ENCODE results near the gene GLIS2.

Gene GLIS2

GRCh38 chr16:4323071-4323844 is 7.4 kb downstream of the GLIS2 start:
- Histone ChIP-seq H4K8ac (ENCODE audit: low read depth, low read length) (no peak overlapping the region), H2BK15ac (replicated peaks; ENCODE audit: low read depth) (no peak overlapping the region), H3K79me1 (ENCODE audit: low read length) (peaks cover 12% of the 10 kb centered on the region), H2BK120ac (ENCODE audit: low read depth, low read length) (no peak overlapping the region), H3K27me3 (ENCODE audit: insufficient read depth, low read length, poor library complexity) (no peaks in the 10 kb centered on the region), H3K36me3 (ENCODE audit: control insufficient read depth, insufficient read depth, low read length) (no peaks in the 10 kb centered on the region), H3K27ac (ENCODE audit: low read depth, low read length) (no peak overlapping the region), H2BK5ac (ENCODE audit: low read length) (no peak overlapping the region), H3K4me1 (ENCODE audit: control insufficient read depth, low read depth, low read length) (peaks cover 4% of the 10 kb centered on the region), H3K9ac (ENCODE audit: low read length) (no peak overlapping the region), H3K4me2 (ENCODE audit: low read length) (no peak overlapping the region), H4K5ac (ENCODE audit: low read length) (no peak overlapping the region), H3K18ac (ENCODE audit: low read length) (no peak overlapping the region), H3K4ac (ENCODE audit: low read depth, low read length) (no peak overlapping the region), H2AK5ac (ENCODE audit: low read length) (no peak overlapping the region), H3K23ac (ENCODE audit: low read length) (no peak overlapping the region), H3K79me2 (ENCODE audit: control insufficient read depth, insufficient read depth, low read length) (peaks cover 29% of the 10 kb centered on the region), H3K56ac (ENCODE audit: low read length) (no peak overlapping the region), H3K4me3 (ENCODE audit: low read length) (no peak overlapping the region)
- no peak for DNase-seq
- no CpG with 5 or more reads among the region's 21 CpGs for WGBS (ENCODE audit: extremely low coverage, insufficient coverage, low lambda C conversion rate)

DNA sequence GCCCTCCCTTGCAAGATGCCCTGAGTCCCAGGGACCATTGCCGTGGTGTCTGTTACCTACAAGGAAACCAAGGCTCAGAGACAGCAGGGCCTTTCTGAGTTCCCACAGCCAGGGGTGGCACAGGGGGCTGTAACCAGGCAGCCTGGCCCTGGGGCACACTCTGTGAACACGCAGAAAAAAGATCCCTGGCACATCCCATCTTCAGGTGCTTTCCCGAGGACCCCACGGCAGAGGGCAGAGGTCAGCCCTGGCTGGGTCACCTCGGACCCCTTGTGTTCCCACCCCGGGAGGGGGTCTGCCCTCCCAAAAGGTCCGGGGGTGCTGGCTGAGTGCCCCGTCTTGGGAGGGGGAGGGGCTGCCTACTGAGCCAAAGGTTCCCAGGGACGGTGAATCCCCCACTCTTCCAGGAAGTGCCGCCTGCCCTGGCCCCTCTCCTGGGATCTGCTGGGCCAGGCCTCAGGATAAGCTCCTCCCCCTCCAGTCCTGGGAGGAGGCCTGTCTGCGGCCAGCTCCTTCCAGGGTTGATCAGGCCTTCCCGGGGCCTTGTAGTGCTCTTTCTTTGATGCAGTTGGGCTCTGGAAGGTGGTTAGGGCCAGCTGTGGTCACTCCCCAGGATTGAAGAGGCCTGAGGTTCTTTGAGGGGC is 8.1 kb downstream of the GLIS2 start:
- peak; percentile 77 for DNase-seq

GRCh38 chr16:4324492-4325252 is 8.8 kb downstream of the GLIS2 start:
- WGBS (ENCODE audit: extremely low coverage, insufficient coverage, low lambda C conversion rate): no CpG with 5 or more reads among the region's 22 CpGs
- no peak for DNase-seq
- peaks cover 3% of the 10 kb centered on the region for H3K4me1 ChIP-seq (ENCODE audit: control insufficient read depth, low read depth, low read length)

More for the DNA sequence above, 8.1 kb downstream of the GLIS2 start:
- peaks cover 26% of the 10 kb centered on the region for H3K79me2 ChIP-seq (ENCODE audit: control insufficient read depth, insufficient read depth, low read length)
- no peak overlapping the region for H3K4me3 ChIP-seq (ENCODE audit: low read length)
- H3K18ac ChIP-seq (ENCODE audit: low read length): no peak overlapping the region
- no peaks in the 10 kb centered on the region for H3K36me3 ChIP-seq (ENCODE audit: control insufficient read depth, insufficient read depth, low read length)
- H3K23ac ChIP-seq (ENCODE audit: low read length): no peak overlapping the region
- no peak overlapping the region for H4K8ac ChIP-seq (ENCODE audit: low read depth, low read length)
- no peak overlapping the region for H3K27ac ChIP-seq (ENCODE audit: low read depth, low read length)
- H2AK5ac ChIP-seq (ENCODE audit: low read length): no peak overlapping the region
- peak overlapping the region; percentile 50 for H3K9ac ChIP-seq (ENCODE audit: low read length)
- H3K4ac ChIP-seq (ENCODE audit: low read depth, low read length): no peak overlapping the region
- WGBS (ENCODE audit: extremely low coverage, insufficient coverage, low lambda C conversion rate): no CpG with 5 or more reads among the region's 12 CpGs
- H2BK120ac ChIP-seq (ENCODE audit: low read depth, low read length): no peak overlapping the region
- H3K27me3 ChIP-seq (ENCODE audit: insufficient read depth, low read length, poor library complexity): no peaks in the 10 kb centered on the region
- no peak overlapping the region for H4K5ac ChIP-seq (ENCODE audit: low read length)
- no peak overlapping the region for H2BK5ac ChIP-seq (ENCODE audit: low read length)
- H3K4me1 ChIP-seq (ENCODE audit: control insufficient read depth, low read depth, low read length): peaks cover 3% of the 10 kb centered on the region
- no peak overlapping the region for H3K4me2 ChIP-seq (ENCODE audit: low read length)
- H3K56ac ChIP-seq (ENCODE audit: low read length): peak overlapping the region; percentile 44
- no peak overlapping the region for H2BK15ac ChIP-seq (replicated peaks; ENCODE audit: low read depth)
- H3K79me1 ChIP-seq (ENCODE audit: low read length): peaks cover 12% of the 10 kb centered on the region

DNA sequence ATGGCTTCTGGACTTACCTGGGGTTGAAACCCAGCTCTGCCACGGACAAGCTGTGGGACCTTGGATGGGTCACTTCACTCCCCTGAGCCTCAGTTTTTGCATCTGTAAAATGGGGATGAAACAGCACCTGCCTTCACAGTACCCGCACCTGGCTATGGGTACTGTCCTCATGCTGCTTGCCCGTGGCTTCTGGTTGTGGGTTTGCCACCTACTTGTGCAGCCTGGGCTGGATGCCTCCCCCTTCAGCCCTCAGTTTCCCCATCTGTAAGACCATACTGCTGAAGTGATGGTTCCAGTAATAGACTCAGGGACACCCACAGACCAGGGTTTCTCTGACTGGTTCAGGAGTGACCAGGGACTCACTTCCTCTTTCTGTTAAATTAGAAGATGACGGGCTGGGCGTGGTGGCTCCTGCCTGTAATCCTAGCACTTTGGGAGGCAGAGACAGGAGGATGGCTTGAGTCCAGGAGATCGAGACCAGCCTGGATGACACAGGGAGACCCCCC is 9.4 kb downstream of the GLIS2 start:
- no peaks in the 10 kb centered on the region for H3K36me3 ChIP-seq (ENCODE audit: control insufficient read depth, insufficient read depth, low read length)
- no CpG with 5 or more reads among the region's 6 CpGs for WGBS (ENCODE audit: extremely low coverage, insufficient coverage, low lambda C conversion rate)
- H3K79me1 ChIP-seq (ENCODE audit: low read length): peaks cover 10% of the 10 kb centered on the region
- H3K56ac ChIP-seq (ENCODE audit: low read length): no peak overlapping the region
- H3K4ac ChIP-seq (ENCODE audit: low read depth, low read length): no peak overlapping the region
- H2AK5ac ChIP-seq (ENCODE audit: low read length): no peak overlapping the region
- no peak overlapping the region for H4K5ac ChIP-seq (ENCODE audit: low read length)
- no peak overlapping the region for H3K23ac ChIP-seq (ENCODE audit: low read length)
- DNase-seq: no peak
- no peak overlapping the region for H3K9ac ChIP-seq (ENCODE audit: low read length)
- H2BK5ac ChIP-seq (ENCODE audit: low read length): no peak overlapping the region
- H3K79me2 ChIP-seq (ENCODE audit: control insufficient read depth, insufficient read depth, low read length): peaks cover 20% of the 10 kb centered on the region
- H3K27me3 ChIP-seq (ENCODE audit: insufficient read depth, low read length, poor library complexity): no peaks in the 10 kb centered on the region
- H4K8ac ChIP-seq (ENCODE audit: low read depth, low read length): no peak overlapping the region
- no peak overlapping the region for H2BK120ac ChIP-seq (ENCODE audit: low read depth, low read length)
- no peak overlapping the region for H2BK15ac ChIP-seq (replicated peaks; ENCODE audit: low read depth)
- no peak overlapping the region for H3K4me2 ChIP-seq (ENCODE audit: low read length)
- H3K4me3 ChIP-seq (ENCODE audit: low read length): no peak overlapping the region
- H3K27ac ChIP-seq (ENCODE audit: low read depth, low read length): no peak overlapping the region
- peaks cover 3% of the 10 kb centered on the region for H3K4me1 ChIP-seq (ENCODE audit: control insufficient read depth, low read depth, low read length)
- H3K18ac ChIP-seq (ENCODE audit: low read length): no peak overlapping the region

More at GRCh38 chr16:4324492-4325252, 8.8 kb downstream of the GLIS2 start:
- Histone ChIP-seq H3K56ac (ENCODE audit: low read length) (no peak overlapping the region), H3K4me2 (ENCODE audit: low read length) (no peak overlapping the region), H3K23ac (ENCODE audit: low read length) (no peak overlapping the region), H3K4me3 (ENCODE audit: low read length) (no peak overlapping the region), H4K5ac (ENCODE audit: low read length) (no peak overlapping the region), H2BK120ac (ENCODE audit: low read depth, low read length) (no peak overlapping the region), H2BK15ac (replicated peaks; ENCODE audit: low read depth) (no peak overlapping the region), H3K27ac (ENCODE audit: low read depth, low read length) (no peak overlapping the region), H2BK5ac (ENCODE audit: low read length) (no peak overlapping the region), H4K8ac (ENCODE audit: low read depth, low read length) (no peak overlapping the region), H3K9ac (ENCODE audit: low read length) (peak overlapping the region; percentile 50), H3K27me3 (ENCODE audit: insufficient read depth, low read length, poor library complexity) (no peaks in the 10 kb centered on the region), H3K79me1 (ENCODE audit: low read length) (peaks cover 12% of the 10 kb centered on the region), H2AK5ac (ENCODE audit: low read length) (no peak overlapping the region), H3K18ac (ENCODE audit: low read length) (no peak overlapping the region), H3K36me3 (ENCODE audit: control insufficient read depth, insufficient read depth, low read length) (no peaks in the 10 kb centered on the region), H3K4ac (ENCODE audit: low read depth, low read length) (no peak overlapping the region), H3K79me2 (ENCODE audit: control insufficient read depth, insufficient read depth, low read length) (peaks cover 23% of the 10 kb centered on the region)

DNA sequence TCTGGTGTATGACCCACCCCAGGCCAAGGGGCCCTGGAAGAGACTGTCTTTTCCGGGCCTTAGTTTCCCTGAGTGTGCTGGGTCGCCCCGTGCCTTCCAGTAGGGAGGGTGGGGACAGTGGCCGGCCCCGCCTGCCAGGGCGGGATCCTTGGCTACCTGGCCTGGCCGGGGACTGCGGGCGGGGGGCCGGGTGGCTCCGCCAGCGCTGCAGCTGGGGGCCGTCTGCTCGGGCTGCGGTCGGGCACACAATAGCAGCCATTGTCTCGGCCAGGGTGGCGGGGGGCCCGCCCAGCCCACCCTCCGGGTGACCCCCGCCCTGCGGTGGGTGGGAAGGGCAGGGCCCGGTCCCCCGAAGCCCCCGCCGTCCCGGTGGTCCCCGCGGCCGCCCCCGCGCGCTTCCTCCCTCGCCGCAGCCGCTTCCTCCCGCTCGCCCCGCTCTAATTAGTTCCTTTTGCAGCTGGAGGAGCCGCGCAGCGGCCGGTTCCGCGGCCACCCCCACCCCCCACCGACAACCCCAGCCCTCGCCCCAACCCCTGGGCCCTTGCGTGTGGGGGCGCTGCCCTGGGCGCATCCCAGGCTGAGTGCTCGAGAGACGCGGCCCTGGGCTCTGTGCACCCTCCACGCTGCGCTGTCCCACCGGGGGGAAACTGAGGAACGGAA is 11.6 kb downstream of the GLIS2 start:
- no peaks in the 10 kb centered on the region for H3K27me3 ChIP-seq (ENCODE audit: insufficient read depth, low read length, poor library complexity)
- no peak overlapping the region for H2BK5ac ChIP-seq (ENCODE audit: low read length)
- H3K4me1 ChIP-seq (ENCODE audit: control insufficient read depth, low read depth, low read length): peaks cover 3% of the 10 kb centered on the region
- no peaks in the 10 kb centered on the region for H3K36me3 ChIP-seq (ENCODE audit: control insufficient read depth, insufficient read depth, low read length)
- no peak overlapping the region for H2BK15ac ChIP-seq (replicated peaks; ENCODE audit: low read depth)
- peaks cover 11% of the 10 kb centered on the region for H3K79me2 ChIP-seq (ENCODE audit: control insufficient read depth, insufficient read depth, low read length)
- peak overlapping the region; percentile 48 for H3K23ac ChIP-seq (ENCODE audit: low read length)
- H3K9ac ChIP-seq (ENCODE audit: low read length): peak overlapping the region; percentile 73
- WGBS (ENCODE audit: extremely low coverage, insufficient coverage, low lambda C conversion rate): no CpG with 5 or more reads among the region's 57 CpGs
- H3K56ac ChIP-seq (ENCODE audit: low read length): peak overlapping the region; percentile 84
- H2AK5ac ChIP-seq (ENCODE audit: low read length): no peak overlapping the region
- H3K4ac ChIP-seq (ENCODE audit: low read depth, low read length): peak overlapping the region; percentile 29
- peaks cover 9% of the 10 kb centered on the region for H3K79me1 ChIP-seq (ENCODE audit: low read length)
- H2BK120ac ChIP-seq (ENCODE audit: low read depth, low read length): peak overlapping the region; percentile 19
- no peak overlapping the region for H4K8ac ChIP-seq (ENCODE audit: low read depth, low read length)
- no peak overlapping the region for H3K27ac ChIP-seq (ENCODE audit: low read depth, low read length)
- H3K18ac ChIP-seq (ENCODE audit: low read length): peak overlapping the region; percentile 76
- no peak for DNase-seq
- peak overlapping the region; percentile 23 for H3K4me3 ChIP-seq (ENCODE audit: low read length)
- peak overlapping the region; percentile 42 for H3K4me2 ChIP-seq (ENCODE audit: low read length)
- no peak overlapping the region for H4K5ac ChIP-seq (ENCODE audit: low read length)

All from mesendoderm (in vitro differentiated cells).